ENCODE data around the gene PKN1. TPM values are rescaled to one million over a fixed set of nuclear protein-coding genes. Genes with fewer than 3 reads are reported as not detected.

The PKN1 gene
- total and polyA plus RNA-seq, 2 of the 13 experiments (the other 11 are each of a cell fraction or from before 2014, with no cell fraction given) = 45.7 to 54.5 TPM

DNA sequence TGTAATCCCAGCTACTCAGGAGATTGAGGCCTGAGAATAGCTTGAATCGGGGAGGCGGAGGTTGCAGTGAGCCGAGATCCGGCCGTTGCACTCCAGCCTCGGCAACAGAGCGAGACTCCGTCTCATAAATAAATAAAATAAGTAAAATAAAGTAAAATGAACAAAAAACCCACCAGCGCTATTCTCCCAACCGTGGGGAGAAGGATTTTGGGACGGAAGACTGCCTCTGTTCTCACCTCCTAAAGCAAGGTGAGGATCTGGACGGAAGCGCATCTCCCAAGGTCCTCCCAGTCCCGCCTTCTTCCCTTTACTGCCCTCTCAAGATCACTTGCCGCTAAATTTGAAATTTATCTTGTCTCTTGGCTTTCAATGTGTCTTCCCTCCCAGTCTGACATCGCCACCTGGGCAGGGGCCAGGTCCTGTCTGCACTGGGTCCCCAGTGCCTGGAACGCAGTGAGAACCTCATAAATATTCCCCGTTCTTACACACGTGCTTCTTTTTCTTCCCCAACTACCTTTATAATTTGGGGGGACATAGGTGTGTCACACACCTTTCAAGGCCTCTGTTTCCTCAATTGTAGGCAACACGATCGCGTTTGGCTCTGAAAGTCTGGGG lies 86.2 kb downstream of the PKN1 start:
- no peaks in the 10 kb centered on the region for H3K9me3 ChIP-seq (ENCODE audit: low read length)
- H3K9ac ChIP-seq (ENCODE audit: insufficient read depth, low read depth, low read length) = peak overlapping the region; percentile 81
- peak overlapping the region; percentile 75 for H3K4me2 ChIP-seq (ENCODE audit: low read depth, low read length)
- H3K4me1 ChIP-seq (ENCODE audit: insufficient read depth, low read length) = peaks cover 66% of the 10 kb centered on the region
- ChIA-PET CTCF (ENCODE audit: low intra/inter-chr PET ratio, low total read pairs) (no interaction called here), POLR2A (interaction anchor here (0.9 to 5.8 kb wide), 14 partner anchors 9 to 170 kb away, joined by 3 to 123 read pairs (median 8); partner anchors contain the start of genes GIPC1, NDUFB7, TECR and ZNF333)
- H3K79me2 ChIP-seq (ENCODE audit: insufficient read depth, low read length) = peaks cover 37% of the 10 kb centered on the region
- no TSS peak for BruUV-seq (replicated peaks)
- no peak for DNase-seq (ENCODE audit: low spot score)
- H3K4me3 ChIP-seq (replicated peaks in 1 of 3; ENCODE audit: insufficient read depth in 1 of 3, low read depth in 2 of 3, low read length in 3 of 3) = peak overlapping the region in 2 of 3 experiments; percentile 57 to 70; a peak in 3 of 6 replicates
- no peak for FAIRE-seq
- peak overlapping the region; percentile 97 for H3K27ac ChIP-seq (ENCODE audit: extremely low read length, insufficient read depth, low read length)
- intact Hi-C loops (cut with micrococcal nuclease; ENCODE audit: unreplicated experiment) = no loop called here
- in situ Hi-C loops (cut with HindIII; ENCODE audit: extremely low pct_ligation_motif_present, low pct_unique_long_range_greater_than_20kb) = no loop called here
- H3K36me3 ChIP-seq (replicated peaks in 1 of 2; ENCODE audit: control insufficient read depth in 1 of 2, insufficient read depth in 2 of 2, low read length in 2 of 2) = peaks cover 9 to 22% of the 10 kb centered on the region in 2 experiments
- H4K20me1 ChIP-seq (ENCODE audit: insufficient read depth, low read length) = peaks cover 32% of the 10 kb centered on the region
- WGBS (ENCODE audit: low lambda C conversion rate) = 62% methylated on average over 22 of the region's 22 CpGs
- no peak overlapping the region for H2AFZ ChIP-seq (ENCODE audit: low read length)
- no peaks in the 10 kb centered on the region; a peak in 1 of 5 replicates for H3K27me3 ChIP-seq (ENCODE audit: control insufficient read depth in 1 of 2, insufficient read depth in 2 of 2, low read length in 2 of 2)
- no peak for ATAC-seq
- peak; percentile 80 for TF ChIP-seq PRPF4 (IDR thresholded peaks at IDR 0.05; ENCODE audit: low read depth, low read length, poor library complexity, severe bottlenecking)
- TF ChIP-seq SP1 (IDR thresholded peaks at IDR 0.05) = no peak
- TF ChIP-seq SP1 (CRISPR knock-in tag; IDR thresholded peaks at IDR 0.05) = 0 out of 2 replicates have a peak, but pooled peaks have one; percentile 25
- TF ChIP-seq RELA (CRISPR knock-in tag; IDR thresholded peaks at IDR 0.05) = no peak
- TF ChIP-seq, protein P1, sequence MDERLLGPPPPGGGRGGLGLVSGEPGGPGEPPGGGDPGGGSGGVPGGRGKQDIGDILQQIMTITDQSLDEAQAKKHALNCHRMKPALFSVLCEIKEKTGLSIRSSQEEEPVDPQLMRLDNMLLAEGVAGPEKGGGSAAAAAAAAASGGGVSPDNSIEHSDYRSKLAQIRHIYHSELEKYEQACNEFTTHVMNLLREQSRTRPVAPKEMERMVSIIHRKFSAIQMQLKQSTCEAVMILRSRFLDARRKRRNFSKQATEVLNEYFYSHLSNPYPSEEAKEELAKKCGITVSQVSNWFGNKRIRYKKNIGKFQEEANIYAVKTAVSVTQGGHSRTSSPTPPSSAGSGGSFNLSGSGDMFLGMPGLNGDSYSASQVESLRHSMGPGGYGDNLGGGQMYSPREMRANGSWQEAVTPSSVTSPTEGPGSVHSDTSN (CRISPR knock-in tag; IDR thresholded peaks at IDR 0.05) = no peak
- TF ChIP-seq ZBTB8A (CRISPR knock-in tag; IDR thresholded peaks at IDR 0.05; ENCODE audit: borderline replicate concordance, low read depth) = no peak
- no peak for TF ChIP-seq ZNF207 (IDR thresholded peaks at IDR 0.05; ENCODE audit: borderline replicate concordance)
- no peak for TF ChIP-seq ZNF598 (CRISPR knock-in tag; IDR thresholded peaks at IDR 0.05; ENCODE audit: borderline replicate concordance)
- no peak for TF ChIP-seq KMT2B (CRISPR knock-in tag; IDR thresholded peaks at IDR 0.05)
- TF ChIP-seq JDP2 (CRISPR knock-in tag; IDR thresholded peaks at IDR 0.05; ENCODE audit: borderline replicate concordance) = no peak
- TF ChIP-seq ZBTB38 (CRISPR knock-in tag; IDR thresholded peaks at IDR 0.05) = no peak
- peak; percentile 4; the same call in 1 of the 2 replicates for TF ChIP-seq DPF2 (CRISPR knock-in tag; IDR thresholded peaks at IDR 0.05; ENCODE audit: borderline replicate concordance, low read depth)
- TF ChIP-seq ZNF790 (CRISPR knock-in tag; IDR thresholded peaks at IDR 0.05; ENCODE audit: borderline replicate concordance) = no peak
- TF ChIP-seq, protein P2, sequence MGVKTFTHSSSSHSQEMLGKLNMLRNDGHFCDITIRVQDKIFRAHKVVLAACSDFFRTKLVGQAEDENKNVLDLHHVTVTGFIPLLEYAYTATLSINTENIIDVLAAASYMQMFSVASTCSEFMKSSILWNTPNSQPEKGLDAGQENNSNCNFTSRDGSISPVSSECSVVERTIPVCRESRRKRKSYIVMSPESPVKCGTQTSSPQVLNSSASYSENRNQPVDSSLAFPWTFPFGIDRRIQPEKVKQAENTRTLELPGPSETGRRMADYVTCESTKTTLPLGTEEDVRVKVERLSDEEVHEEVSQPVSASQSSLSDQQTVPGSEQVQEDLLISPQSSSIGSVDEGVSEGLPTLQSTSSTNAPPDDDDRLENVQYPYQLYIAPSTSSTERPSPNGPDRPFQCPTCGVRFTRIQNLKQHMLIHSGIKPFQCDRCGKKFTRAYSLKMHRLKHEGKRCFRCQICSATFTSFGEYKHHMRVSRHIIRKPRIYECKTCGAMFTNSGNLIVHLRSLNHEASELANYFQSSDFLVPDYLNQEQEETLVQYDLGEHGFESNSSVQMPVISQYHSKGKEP (CRISPR knock-in tag; IDR thresholded peaks at IDR 0.05) = 0 out of 2 replicates have a peak, but pooled peaks have one; percentile 4
- 0 out of 2 replicates have a peak, but pooled peaks have one; percentile 6 for TF ChIP-seq ZNF44 (CRISPR knock-in tag; IDR thresholded peaks at IDR 0.05)
- TF ChIP-seq ESRRA (CRISPR knock-in tag; IDR thresholded peaks at IDR 0.05; ENCODE audit: low read depth) = no peak; the same call in 1 of the 2 replicates
- no peak for TF ChIP-seq ZFP41 (CRISPR knock-in tag; IDR thresholded peaks at IDR 0.05; ENCODE audit: borderline replicate concordance)
- TF ChIP-seq ZNF17 (CRISPR knock-in tag; IDR thresholded peaks at IDR 0.05) = no peak
- TF ChIP-seq, protein P3, sequence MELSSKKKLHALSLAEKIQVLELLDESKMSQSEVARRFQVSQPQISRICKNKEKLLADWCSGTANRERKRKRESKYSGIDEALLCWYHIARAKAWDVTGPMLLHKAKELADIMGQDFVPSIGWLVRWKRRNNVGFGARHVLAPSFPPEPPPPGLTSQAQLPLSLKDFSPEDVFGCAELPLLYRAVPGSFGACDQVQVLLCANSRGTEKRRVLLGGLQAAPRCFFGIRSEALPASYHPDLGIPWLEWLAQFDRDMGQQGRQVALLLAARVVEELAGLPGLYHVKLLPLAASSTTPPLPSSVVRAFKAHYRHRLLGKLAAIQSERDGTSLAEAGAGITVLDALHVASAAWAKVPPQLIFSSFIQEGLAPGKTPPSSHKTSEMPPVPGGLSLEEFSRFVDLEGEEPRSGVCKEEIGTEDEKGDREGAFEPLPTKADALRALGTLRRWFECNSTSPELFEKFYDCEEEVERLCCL (CRISPR knock-in tag; IDR thresholded peaks at IDR 0.05; ENCODE audit: borderline replicate concordance) = no peak
- TF ChIP-seq PHF8 (CRISPR knock-in tag; IDR thresholded peaks at IDR 0.05) = no peak

Data from HepG2 (cell line).